Liver (tissue), 9 donors: ENCODE measurements around the gene RNLS. TPM values are rescaled to one million over a fixed set of nuclear protein-coding genes. Genes with fewer than 3 reads are reported as not detected.
A peak's percentile ranks its signal among the peaks of the same experiment; 100 is the strongest.

ENCODE experiments used
- DNase-seq: peaks from one replicate; pipeline ENCODE4 v3.0.0-alpha.2; 2017; ENCODE audit warnings: low spot score
- H3K27ac ChIP-seq, 2 donors: one replicate each; pipeline ENCODE4 v1.7.0; 2013; ENCODE audit warnings: inconsistent platforms in 2 of 2, low read length in 2 of 2, control low read depth in 1 of 2, low read depth in 1 of 2, mild to moderate bottlenecking in 1 of 2
- H3K27me3 ChIP-seq, 4 donors: one replicate each; pipeline versions ENCODE4 v1.6.1 to v1.7.0; 2013; ENCODE audit warnings: low read length in 3 of 4, inconsistent platforms in 1 of 4, mild to moderate bottlenecking in 1 of 4, moderate library complexity in 1 of 4; ENCODE audit not compliant: control insufficient read depth in 4 of 4, insufficient read depth in 4 of 4
- H3K36me3 ChIP-seq, 4 donors: one replicate each; pipeline versions ENCODE4 v1.6.1 to v1.7.0; 2013; ENCODE audit warnings: low read length in 3 of 4, mild to moderate bottlenecking in 3 of 4, low read depth in 1 of 4, moderate library complexity in 1 of 4; ENCODE audit not compliant: control insufficient read depth in 4 of 4, insufficient read depth in 3 of 4
- H3K4me1 ChIP-seq, 4 donors: one replicate each; pipeline versions ENCODE4 v1.6.1 to v1.7.0; 2013; ENCODE audit warnings: low read length in 3 of 4, mild to moderate bottlenecking in 3 of 4, moderate library complexity in 1 of 4; ENCODE audit not compliant: control insufficient read depth in 4 of 4, insufficient read depth in 4 of 4
- H3K4me3 ChIP-seq, 3 donors: one replicate each; pipeline versions ENCODE4 v1.6.1 to v1.7.0; 2013; ENCODE audit warnings: low read length in 3 of 3, control low read depth in 1 of 3, low read depth in 1 of 3, mild to moderate bottlenecking in 1 of 3
- H3K9ac ChIP-seq, 2 donors: one replicate each; pipeline ENCODE4 v1.7.0; 2013; ENCODE audit warnings: low read length in 2 of 2, mild to moderate bottlenecking in 2 of 2, moderate library complexity in 2 of 2, control low read depth in 1 of 2, low read depth in 1 of 2
- H3K9me3 ChIP-seq, 4 donors: one replicate each; pipeline versions ENCODE4 v1.6.1 to v1.7.0; 2013; ENCODE audit warnings: low read length in 3 of 4; ENCODE audit not compliant: control insufficient read depth in 4 of 4
- ATF3 ChIP-seq: IDR thresholded peaks from 2 replicates; pipeline ENCODE4 v1.6.1; 2016; ENCODE audit warnings: antibody characterized with exemption
- CTCF ChIP-seq: fragments of 150-350 bp; IDR thresholded peaks from 2 replicates; pipeline ENCODE4 v1.5.1; 2017; ENCODE audit warnings: improper control_type of control experiment, low read depth, low read length; ENCODE audit not compliant: missing input control
- HNF4A ChIP-seq, 2 donors: conservative IDR thresholded peaks; 2 replicates each; pipeline ENCODE4 v1.6.1; 2016; ENCODE audit warnings: antibody characterized with exemption in 2 of 2, mild to moderate bottlenecking in 2 of 2
- MAX ChIP-seq: IDR thresholded peaks from 2 replicates; pipeline ENCODE4 v1.6.1; 2016; ENCODE audit warnings: antibody characterized with exemption
- NR2F2 ChIP-seq: IDR thresholded peaks from 2 replicates; pipeline ENCODE4 v1.6.1; 2016; ENCODE audit warnings: antibody characterized with exemption
- REST ChIP-seq: IDR thresholded peaks from 2 replicates; pipeline ENCODE4 v1.6.1; 2016; ENCODE audit warnings: antibody characterized with exemption, mild to moderate bottlenecking
- RXRA ChIP-seq, 2 donors: IDR thresholded peaks; 2 replicates each; pipeline ENCODE4 v1.6.1; 2017 to 2018; ENCODE audit warnings: antibody characterized with exemption in 2 of 2, mild to moderate bottlenecking in 1 of 2
- TAF1 ChIP-seq: conservative IDR thresholded peaks from 2 replicates; pipeline ENCODE4 v1.6.1; 2016; ENCODE audit warnings: antibody characterized with exemption, mild to moderate bottlenecking
- ZBTB33 ChIP-seq: IDR thresholded peaks from 2 replicates; pipeline ENCODE4 v1.6.1; 2016; ENCODE audit warnings: antibody characterized with exemption
- WGBS: extraction: QIAGEN DNeasy Blood & Tissue Kit; methylation state at CpG from one replicate; pipeline ENCODE4 v1.1.7; 2013; 5-methylcytosine and 5-hydroxymethylcytosine counted together
- polyA plus RNA-seq, 2 donors: library from polyadenylated mRNA; stranded (reverse) in 1 of 2; unstranded in 1 of 2; fragments of 200-250 nt in 1 of 2; fragments of >200 nt in 1 of 2; fragmentation: Nextera tagmentation in 1 of 2; extraction: Ambion mirVana in 1 of 2; gene quantifications; one replicate each; pipeline versions ENCODE4 v1.2.1 to v1.2.3, GENCODE V29; 2013 to 2015
- total RNA-seq, 2 donors: library from RNA; depleted of rRNA; stranded (reverse); fragments of >200 nt; gene quantifications; one replicate each; pipeline ENCODE4 v1.2.3, GENCODE V29; 2014
- donor health status: healthy.
- donor health status: healthy.
- donor health status: healthy.
- donor health status: healthy.
- donor health status: healthy.

Gene RNLS
- total and polyA plus RNA-seq, 4 donors = 4.1 to 12.4 (median 7.5) TPM

GRCh38 chr10:88523739-88524400, 59.2 kb downstream of the RNLS start (continued):
- no peak for TF ChIP-seq ZBTB33
- no peak for TF ChIP-seq ATF3
- TF ChIP-seq NR2F2 = no peak
- TF ChIP-seq TAF1 = no peak

- H3K4me3 ChIP-seq = no peak overlapping the region
- H3K27ac ChIP-seq = no peak overlapping the region
- H3K9me3 ChIP-seq = no peaks in the 10 kb centered on the region
- no peak for TF ChIP-seq MAX
- TF ChIP-seq NR2F2 = no peak
- TF ChIP-seq CTCF = no peak
- TF ChIP-seq REST = no peak
- no peak for TF ChIP-seq RXRA (IDR thresholded peaks at IDR 0.05)
- H3K9ac ChIP-seq = no peak overlapping the region
- no peaks in the 10 kb centered on the region for H3K27me3 ChIP-seq
- DNase-seq = no peak
- H3K4me1 ChIP-seq = peaks cover 3 to 13% (median 7%) of the 10 kb centered on the region in 4 donors
- WGBS = 64% methylated on average over 1 of the region's 1 CpG
- H3K36me3 ChIP-seq = no peaks in the 10 kb centered on the region
Observed at GRCh38 chr10:88522715-88523114, 60.4 kb downstream of the RNLS start.

- H3K27me3 ChIP-seq = no peaks in the 10 kb centered on the region
- TF ChIP-seq HNF4A (conservative IDR thresholded peaks at IDR 0.05) (peak in 1 of 2 donors; percentile 34), ZBTB33 (no peak)
- H3K4me3 ChIP-seq = no peak overlapping the region
- no peaks in the 10 kb centered on the region for H3K36me3 ChIP-seq
- H3K9ac ChIP-seq = no peak overlapping the region
- H3K27ac ChIP-seq = no peak overlapping the region
- H3K4me1 ChIP-seq = peaks cover 3 to 13% (median 7%) of the 10 kb centered on the region in 4 donors
- WGBS = 33% methylated on average over 1 of the region's 1 CpG
- H3K9me3 ChIP-seq = no peaks in the 10 kb centered on the region
- no peak for DNase-seq
Observed at GRCh38 chr10:88521791-88522190, 61.3 kb downstream of the RNLS start.
